PC-9 (cell line): ENCODE measurements around the gene NEDD8. TPM values are rescaled to one million over a fixed set of nuclear protein-coding genes. Genes with fewer than 3 reads are reported as not detected.

ENCODE experiments used
- BruUV-seq: library from RNA; stranded (reverse); fragments of 400-500 nt; replicated peaks from 2 replicates; lab custom pipeline; 2021; lab: Mats Ljungman, UMichigan
- CTCF ChIA-PET: fragments of 300-600 bp; sonication (Branson Sonifier 250); formaldehyde crosslinking; loops from one replicate; lab custom pipeline; 2022; ENCODE audit warnings: antibody characterized with exemption; lab: Charles Lee
- POLR2A ChIA-PET: fragments of 300-600 bp; sonication (Branson Sonifier 250); formaldehyde crosslinking; loops from one replicate; lab custom pipeline; 2022; ENCODE audit warnings: antibody characterized with exemption; ENCODE audit not compliant: unreplicated experiment; lab: Charles Lee
- DNase-seq, 2 experiments: peaks; one replicate each; pipeline versions ENCODE4 v3.0.0 to v3.0.0-alpha.2; 2015 to 2022; ENCODE audit warnings: mixed read lengths in 1 of 2
- H2AFZ ChIP-seq: fragments of 200-600 bp; sonication (generic); 2 replicates; pipeline ENCODE4 v1.8.1; 2017; ENCODE audit warnings: antibody characterized with exemption
- H3F3A ChIP-seq: fragments of 200-600 bp; sonication (generic); 2 replicates; pipeline ENCODE4 v1.8.1; 2017; ENCODE audit warnings: antibody characterized with exemption, mild to moderate bottlenecking, low read depth; ENCODE audit not compliant: insufficient read depth
- H3K27ac ChIP-seq: fragments of 200-600 bp; sonication (generic); 2 replicates; pipeline ENCODE4 v1.6.1; 2016; ENCODE audit warnings: mixed run types
- H3K27me3 ChIP-seq: fragments of 200-600 bp; sonication (generic); 2 replicates; pipeline ENCODE4 v1.6.1; 2016; ENCODE audit warnings: low read depth, mixed run types; ENCODE audit not compliant: insufficient read depth
- H3K36me3 ChIP-seq: fragments of 200-600 bp; sonication (generic); 2 replicates; pipeline ENCODE4 v1.6.1; 2016; ENCODE audit warnings: low read depth, mixed run types
- H3K4me1 ChIP-seq: fragments of 200-600 bp; sonication (generic); replicated peaks from 2 replicates; pipeline ENCODE4 v1.6.1; 2016; ENCODE audit warnings: mixed run types; ENCODE audit not compliant: insufficient read depth
- H3K4me2 ChIP-seq: fragments of 200-600 bp; sonication (generic); 2 replicates; pipeline ENCODE4 v1.6.1; 2017; ENCODE audit warnings: mixed run types
- H3K4me3 ChIP-seq: fragments of 200-600 bp; sonication (generic); 2 replicates; pipeline ENCODE4 v1.6.1; 2016; ENCODE audit warnings: mixed run types
- H3K79me2 ChIP-seq: fragments of 200-600 bp; sonication (generic); 2 replicates; pipeline ENCODE4 v1.6.1; 2017; ENCODE audit warnings: low read depth, mixed run types
- H3K9me2 ChIP-seq: fragments of 200-600 bp; sonication (generic); 2 replicates; pipeline ENCODE4 v1.8.1; 2017; ENCODE audit warnings: mild to moderate bottlenecking; ENCODE audit not compliant: insufficient read depth
- H3K9me3 ChIP-seq: fragments of 200-600 bp; sonication (generic); 2 replicates; pipeline ENCODE4 v1.8.1; 2016; ENCODE audit warnings: low read depth; ENCODE audit not compliant: insufficient read depth
- H4K20me1 ChIP-seq: fragments of 200-600 bp; sonication (generic); 2 replicates; pipeline ENCODE4 v1.8.1; 2017; ENCODE audit not compliant: insufficient read depth
- CTCF ChIP-seq: fragments of 200-600 bp; sonication (generic); conservative IDR thresholded peaks from 2 replicates; pipeline ENCODE4 v1.6.1; 2017; ENCODE audit warnings: mixed run types, antibody characterized with exemption, mild to moderate bottlenecking, moderate library complexity
- EZH2 ChIP-seq: fragments of 200-600 bp; sonication (generic); IDR thresholded peaks from 2 replicates; pipeline ENCODE4 v1.8.0; 2017; ENCODE audit warnings: antibody characterized with exemption, low read depth
- intact Hi-C: fragments of 100-400 bp; cut with micrococcal nuclease; formaldehyde crosslinking; loops from one replicate; pipeline ENCODE4 v1.10.0; 2022; ENCODE audit not compliant: unreplicated experiment
- total RNA-seq: library from RNA; stranded (reverse); gene quantifications from 2 replicates; pipeline ENCODE4 v1.2.3, GENCODE V29; 2021

NEDD8 gene
- total RNA-seq, 1 experiment from 2014 or later, result 179 TPM

GRCh38 chr14:24255438-24255837, 23.3 kb upstream of the NEDD8 start:
- Histone ChIP-seq H3K27me3 (no peaks in the 10 kb centered on the region), H2AFZ (no peak overlapping the region), H3K4me3 (no peak overlapping the region), H3K9me2 (no peaks in the 10 kb centered on the region), H3K79me2 (no peaks in the 10 kb centered on the region), H3F3A (no peaks in the 10 kb centered on the region), H3K9me3 (no peaks in the 10 kb centered on the region), H3K4me2 (no peak overlapping the region), H3K4me1 (no peaks in the 10 kb centered on the region), H3K36me3 (no peaks in the 10 kb centered on the region), H3K27ac (no peak overlapping the region), H4K20me1 (no peaks in the 10 kb centered on the region)
- DNase-seq, result no peak
- TF ChIP-seq EZH2 (no peak), CTCF (no peak)
- no TSS peak for BruUV-seq
- intact Hi-C loops, result no loop called here
- POLR2A ChIA-PET, result no interaction called here
- CTCF ChIA-PET, result no interaction called here

- no peak overlapping the region for H3K27ac ChIP-seq
- BruUV-seq, result no TSS peak
These were observed 22.6 kb upstream of the NEDD8 start for GRCh38 chr14:24254630-24255392.

GRCh38 chr14:24253936-24254335, 21.8 kb upstream of the NEDD8 start:
- Histone ChIP-seq H2AFZ (no peak overlapping the region), H3K36me3 (no peaks in the 10 kb centered on the region), H3K4me1 (no peaks in the 10 kb centered on the region), H3K9me3 (no peaks in the 10 kb centered on the region), H3K27ac (no peak overlapping the region), H3K79me2 (no peaks in the 10 kb centered on the region), H3K4me3 (no peak overlapping the region), H4K20me1 (no peaks in the 10 kb centered on the region), H3K4me2 (no peak overlapping the region), H3K9me2 (no peaks in the 10 kb centered on the region), H3F3A (no peaks in the 10 kb centered on the region), H3K27me3 (no peaks in the 10 kb centered on the region)
- no peak for TF ChIP-seq EZH2
- no peak for TF ChIP-seq CTCF
- ChIA-PET CTCF (no interaction called here), POLR2A (no interaction called here)
- no TSS peak for BruUV-seq
- no peak for DNase-seq
- intact Hi-C loops, result no loop called here

More at GRCh38 chr14:24254630-24255392, 22.6 kb upstream of the NEDD8 start:
- H3K36me3 ChIP-seq, result no peaks in the 10 kb centered on the region
- no peaks in the 10 kb centered on the region for H3K9me2 ChIP-seq
- no peaks in the 10 kb centered on the region for H3K79me2 ChIP-seq
- no peak overlapping the region for H3K4me2 ChIP-seq
- no peak for TF ChIP-seq CTCF
- TF ChIP-seq EZH2, result no peak
- intact Hi-C loops, result no loop called here
- no peaks in the 10 kb centered on the region for H3F3A ChIP-seq
- POLR2A ChIA-PET, result no interaction called here
- no peaks in the 10 kb centered on the region for H3K9me3 ChIP-seq
- CTCF ChIA-PET, result no interaction called here
- H3K27me3 ChIP-seq, result no peaks in the 10 kb centered on the region
- H4K20me1 ChIP-seq, result no peaks in the 10 kb centered on the region
- no peak for DNase-seq
- H3K4me1 ChIP-seq, result no peaks in the 10 kb centered on the region
- no peak overlapping the region for H2AFZ ChIP-seq
- H3K4me3 ChIP-seq, result no peak overlapping the region
